Endodermal cell (in vitro differentiated cells): ENCODE measurements around the gene TFCP2L1. TPM values are rescaled to one million over a fixed set of nuclear protein-coding genes. Genes with fewer than 3 reads are reported as not detected.

Experiments used
- DNase-seq: peaks from one replicate; pipeline ENCODE4 v3.0.0-alpha.2; 2017
- H3K27ac ChIP-seq: 2 replicates; pipeline ENCODE4 v1.5.1; 2013; ENCODE audit warnings: mild to moderate bottlenecking, low read depth, low read length, moderate library complexity
- H3K27me3 ChIP-seq: 2 replicates; pipeline ENCODE4 v1.6.1; 2013; ENCODE audit warnings: mild to moderate bottlenecking, low read length, moderate library complexity; ENCODE audit not compliant: insufficient read depth, control insufficient read depth, poor library complexity, severe bottlenecking
- H3K36me3 ChIP-seq: 2 replicates; pipeline ENCODE4 v1.7.0; 2013; ENCODE audit warnings: mild to moderate bottlenecking, low read length, moderate library complexity; ENCODE audit not compliant: control insufficient read depth, insufficient read depth
- H3K4me1 ChIP-seq: one replicate; pipeline ENCODE4 v1.7.0; 2013; ENCODE audit warnings: low read length; ENCODE audit not compliant: control insufficient read depth, insufficient read depth
- H3K4me3 ChIP-seq: 2 replicates; pipeline ENCODE4 v1.5.1; 2013; ENCODE audit warnings: mild to moderate bottlenecking, low read length, moderate library complexity
- H3K9ac ChIP-seq: 2 replicates; pipeline ENCODE4 v1.6.1; 2013; ENCODE audit warnings: mild to moderate bottlenecking, low read length, moderate library complexity; ENCODE audit not compliant: poor library complexity, severe bottlenecking; ENCODE audit errors: extremely low read depth
- H3K9me3 ChIP-seq: 2 replicates; pipeline ENCODE4 v1.6.1; 2013; ENCODE audit warnings: mild to moderate bottlenecking, low read length, moderate library complexity; ENCODE audit not compliant: control insufficient read depth
- H3K27ac Mint-ChIP-seq: 2 replicates; pipeline ENCODE4 v1.8.0; 2020; ENCODE audit warnings: mixed read lengths
- H3K27me3 Mint-ChIP-seq: 2 replicates; pipeline ENCODE4 v1.8.0; 2021; ENCODE audit warnings: mild to moderate bottlenecking, mixed read lengths; ENCODE audit not compliant: insufficient read depth
- H3K36me3 Mint-ChIP-seq: 2 replicates; pipeline ENCODE4 v1.8.0; 2020; ENCODE audit warnings: low read depth, mixed read lengths
- H3K4me1 Mint-ChIP-seq: 2 replicates; pipeline ENCODE4 v1.8.0; 2020; ENCODE audit warnings: mixed read lengths
- H3K4me3 Mint-ChIP-seq: 2 replicates; pipeline ENCODE4 v1.8.0; 2020; ENCODE audit warnings: mild to moderate bottlenecking, moderate library complexity, mixed read lengths
- H3K9me3 Mint-ChIP-seq: 2 replicates; pipeline ENCODE4 v1.8.0; 2020; ENCODE audit warnings: mild to moderate bottlenecking, mixed read lengths
- WGBS, 2 experiments: methylation state at CpG; one replicate each; pipeline versions ENCODE4 v1.1.5 to v1.1.7; 2013; ENCODE audit warnings: missing lambda C conversion rate in 2 of 2, mixed read lengths in 1 of 2; ENCODE audit not compliant: insufficient coverage in 1 of 2, insufficient read length in 1 of 2; 5-methylcytosine and 5-hydroxymethylcytosine counted together
- total RNA-seq, 2 donors: library from RNA; stranded (reverse); fragmentation: NEBNext Ultra II Directional in 1 of 2; extraction: Animal tissue kit (Norgen Biotek cat#: 25700) in 1 of 2; gene quantifications; 2 replicates in 1 of 2; 3 replicates in 1 of 2; pipeline ENCODE4 v1.2.1, GENCODE V29; 2021
- TF ChIP-seq, protein P1 (sequence below): fragments of 200-600 bp; sonication (generic); conservative IDR thresholded peaks from 2 replicates; pipeline ENCODE4 v1.5.0; 2021; ENCODE audit warnings: antibody characterized with exemption, mild to moderate bottlenecking

TFCP2L1 gene
- total RNA-seq, 2 donors from 2014 or later: 3.3 to 4.3 TPM

DNA sequence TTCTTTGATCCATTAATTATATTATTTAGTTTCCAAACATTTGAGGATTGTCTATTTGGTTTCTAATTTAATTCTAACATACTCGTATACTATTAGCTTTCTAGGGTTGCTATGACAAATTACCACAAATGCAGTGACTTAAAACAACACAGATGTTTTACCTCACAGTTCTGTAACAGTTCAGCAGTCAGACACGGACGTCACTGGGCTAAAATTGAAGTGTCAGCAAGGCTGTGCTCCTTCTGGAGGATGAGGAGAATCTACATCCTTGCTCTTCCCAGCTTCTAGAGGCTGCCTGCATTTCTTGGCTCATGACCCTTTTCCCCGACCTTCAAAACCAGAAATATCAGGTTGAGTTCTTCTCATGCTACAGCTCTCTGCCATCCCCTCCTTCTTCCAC lies 117.6 kb downstream of the TFCP2L1 start:
- 85 to 87% methylated on average over 4 of the region's 4 CpGs for WGBS, 2 experiments
- TF ChIP-seq, protein P1, sequence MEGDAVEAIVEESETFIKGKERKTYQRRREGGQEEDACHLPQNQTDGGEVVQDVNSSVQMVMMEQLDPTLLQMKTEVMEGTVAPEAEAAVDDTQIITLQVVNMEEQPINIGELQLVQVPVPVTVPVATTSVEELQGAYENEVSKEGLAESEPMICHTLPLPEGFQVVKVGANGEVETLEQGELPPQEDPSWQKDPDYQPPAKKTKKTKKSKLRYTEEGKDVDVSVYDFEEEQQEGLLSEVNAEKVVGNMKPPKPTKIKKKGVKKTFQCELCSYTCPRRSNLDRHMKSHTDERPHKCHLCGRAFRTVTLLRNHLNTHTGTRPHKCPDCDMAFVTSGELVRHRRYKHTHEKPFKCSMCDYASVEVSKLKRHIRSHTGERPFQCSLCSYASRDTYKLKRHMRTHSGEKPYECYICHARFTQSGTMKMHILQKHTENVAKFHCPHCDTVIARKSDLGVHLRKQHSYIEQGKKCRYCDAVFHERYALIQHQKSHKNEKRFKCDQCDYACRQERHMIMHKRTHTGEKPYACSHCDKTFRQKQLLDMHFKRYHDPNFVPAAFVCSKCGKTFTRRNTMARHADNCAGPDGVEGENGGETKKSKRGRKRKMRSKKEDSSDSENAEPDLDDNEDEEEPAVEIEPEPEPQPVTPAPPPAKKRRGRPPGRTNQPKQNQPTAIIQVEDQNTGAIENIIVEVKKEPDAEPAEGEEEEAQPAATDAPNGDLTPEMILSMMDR: no peak

More for the DNA sequence above, 117.6 kb downstream of the TFCP2L1 start:
- Histone ChIP-seq H3K27me3 (no peaks in the 10 kb centered on the region), H3K4me1 (no peaks in the 10 kb centered on the region), H3K4me3 (no peak overlapping the region), H3K27ac (no peak overlapping the region), H3K36me3 (no peaks in the 10 kb centered on the region), H3K9ac (no peak overlapping the region), H3K9me3 (peaks cover 6% of the 10 kb centered on the region)
- Mint-ChIP-seq H3K4me1 (no peaks in the 10 kb centered on the region), H3K9me3 (peaks cover 13% of the 10 kb centered on the region), H3K27me3 (peaks cover 5% of the 10 kb centered on the region), H3K27ac (no peak overlapping the region), H3K36me3 (no peaks in the 10 kb centered on the region), H3K4me3 (no peak overlapping the region)
- no peak for DNase-seq

Other genes starting within 250 kb of the TFCP2L1 start
- not detected for gene RNU4ATAC, start 245.7 kb upstream of the TFCP2L1 start, total RNA-seq